ENCODE results near the gene CYFIP1. TPM values are rescaled to one million over a fixed set of nuclear protein-coding genes. Genes with fewer than 3 reads are reported as not detected.

Gene CYFIP1
- total and polyA plus RNA-seq, 9 of the 15 experiments (the other 6 are each of a cell fraction or from before 2014, with no cell fraction given) = 3.8 to 59.8 (median 28.3) TPM

DNA sequence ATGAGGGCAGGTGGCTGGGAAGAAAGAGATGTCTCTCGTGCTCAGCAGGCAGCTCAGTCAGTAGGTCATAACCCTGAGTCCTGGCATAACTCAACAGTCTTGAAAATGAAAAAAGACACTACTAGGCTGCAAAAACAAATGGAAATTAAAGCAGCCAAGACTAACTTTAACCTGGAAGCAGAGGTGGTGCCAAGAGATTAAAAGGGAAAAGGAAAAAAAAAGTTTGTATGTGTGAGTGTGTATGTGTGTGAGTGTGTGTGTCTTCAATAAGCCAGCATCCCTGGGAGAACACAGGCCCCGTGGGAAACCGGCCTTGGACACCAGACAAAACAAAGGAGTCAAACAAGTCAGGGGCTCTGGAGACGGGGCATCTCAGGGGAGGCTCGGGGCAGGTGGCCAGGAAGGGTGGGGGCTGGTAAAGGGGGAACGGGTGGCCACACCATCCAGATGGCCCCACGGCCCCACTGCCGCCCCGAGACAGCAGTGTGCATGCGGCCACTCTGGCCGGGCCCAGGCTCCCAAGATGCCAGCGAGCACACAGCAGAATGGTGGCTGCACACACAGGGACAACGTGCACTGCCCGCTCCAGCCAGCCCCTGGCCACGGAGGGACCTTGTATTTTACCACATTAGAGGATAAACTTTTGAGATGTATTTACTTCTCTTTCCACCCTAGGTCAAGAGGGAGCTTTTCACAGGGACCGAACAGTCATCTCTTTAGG, 23.8 kb downstream of the CYFIP1 start:
- Histone ChIP-seq H3K9me1 (ENCODE audit: control insufficient read depth, insufficient read depth, low read length) (peaks cover 10% of the 10 kb centered on the region), H3K79me2 (ENCODE audit: control insufficient read depth, insufficient read depth, low read length) (peaks cover 10% of the 10 kb centered on the region; the same call in 1 of the 3 replicates), H3K9ac (ENCODE audit: insufficient read depth in 1 of 2, low read depth in 2 of 2, low read length in 2 of 2) (no peak overlapping the region; a peak in 1 of 4 replicates), H3K4me1 (replicated peaks in 1 of 2; ENCODE audit: control insufficient read depth in 2 of 2, insufficient read depth in 2 of 2, low read length in 2 of 2) (peaks cover 0 to 24% of the 10 kb centered on the region in 2 experiments; a peak in 2 of 5 replicates), H3K36me3 (ENCODE audit: control insufficient read depth, insufficient read depth, low read length) (no peaks in the 10 kb centered on the region), H3K27ac (ENCODE audit: extremely low read depth, low read depth, low read length) (no peak overlapping the region), H3K9me3 (replicated peaks; ENCODE audit: control insufficient read depth, insufficient read depth, low read depth, low read length) (no peaks in the 10 kb centered on the region), H3K4me3 (no peak overlapping the region), H4K20me1 (replicated peaks; ENCODE audit: control insufficient read depth, insufficient read depth, low read length) (peaks cover 4% of the 10 kb centered on the region), H3K27me3 (ENCODE audit: control insufficient read depth in 2 of 2, insufficient read depth in 2 of 2, low read length in 2 of 2) (no peaks in the 10 kb centered on the region; a peak in 1 of 5 replicates), H3K4me2 (ENCODE audit: insufficient read depth, low read length) (no peak overlapping the region), H2AFZ (ENCODE audit: low read depth, low read length) (no peak overlapping the region)
- FAIRE-seq (no peak), DNase-seq (ENCODE audit: extremely low read depth in 1 of 4, low spot score in 3 of 4) (no peak), ATAC-seq (no peak; the same call in 2 of the 3 replicates)
- CTCF ChIA-PET (ENCODE audit: low intra/inter-chr PET ratio) = no interaction called here
- POLR2A ChIA-PET = no interaction called here
- TF ChIP-seq ZNF668 (CRISPR knock-in tag; IDR thresholded peaks at IDR 0.05) (no peak), NFE2L1 (tag; IDR thresholded peaks at IDR 0.05; ENCODE audit: borderline replicate concordance, low read depth) (no peak), NBN (IDR thresholded peaks at IDR 0.05; ENCODE audit: low read depth) (no peak), MTA3 (IDR thresholded peaks at IDR 0.05; ENCODE audit: borderline replicate concordance) (no peak), CBX8 (IDR thresholded peaks at IDR 0.05; ENCODE audit: borderline replicate concordance, extremely low read depth, low read depth, low read length, poor library complexity, severe bottlenecking) (no peak)
- TF ChIP-seq, protein P1, sequence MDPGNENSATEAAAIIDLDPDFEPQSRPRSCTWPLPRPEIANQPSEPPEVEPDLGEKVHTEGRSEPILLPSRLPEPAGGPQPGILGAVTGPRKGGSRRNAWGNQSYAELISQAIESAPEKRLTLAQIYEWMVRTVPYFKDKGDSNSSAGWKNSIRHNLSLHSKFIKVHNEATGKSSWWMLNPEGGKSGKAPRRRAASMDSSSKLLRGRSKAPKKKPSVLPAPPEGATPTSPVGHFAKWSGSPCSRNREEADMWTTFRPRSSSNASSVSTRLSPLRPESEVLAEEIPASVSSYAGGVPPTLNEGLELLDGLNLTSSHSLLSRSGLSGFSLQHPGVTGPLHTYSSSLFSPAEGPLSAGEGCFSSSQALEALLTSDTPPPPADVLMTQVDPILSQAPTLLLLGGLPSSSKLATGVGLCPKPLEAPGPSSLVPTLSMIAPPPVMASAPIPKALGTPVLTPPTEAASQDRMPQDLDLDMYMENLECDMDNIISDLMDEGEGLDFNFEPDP (CRISPR knock-in tag; IDR thresholded peaks at IDR 0.05) = no peak
- TF ChIP-seq, protein P2, sequence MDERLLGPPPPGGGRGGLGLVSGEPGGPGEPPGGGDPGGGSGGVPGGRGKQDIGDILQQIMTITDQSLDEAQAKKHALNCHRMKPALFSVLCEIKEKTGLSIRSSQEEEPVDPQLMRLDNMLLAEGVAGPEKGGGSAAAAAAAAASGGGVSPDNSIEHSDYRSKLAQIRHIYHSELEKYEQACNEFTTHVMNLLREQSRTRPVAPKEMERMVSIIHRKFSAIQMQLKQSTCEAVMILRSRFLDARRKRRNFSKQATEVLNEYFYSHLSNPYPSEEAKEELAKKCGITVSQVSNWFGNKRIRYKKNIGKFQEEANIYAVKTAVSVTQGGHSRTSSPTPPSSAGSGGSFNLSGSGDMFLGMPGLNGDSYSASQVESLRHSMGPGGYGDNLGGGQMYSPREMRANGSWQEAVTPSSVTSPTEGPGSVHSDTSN (CRISPR knock-in tag; IDR thresholded peaks at IDR 0.05; ENCODE audit: low read depth) = no peak
- TF ChIP-seq, protein P2 (tag; conservative IDR thresholded peaks at IDR 0.05; ENCODE audit: low read depth) = no peak
- BruUV-seq (replicated peaks) = no TSS peak
- in situ Hi-C loops (cut with MboI) (no loop called here), intact Hi-C loops (cut with micrococcal nuclease) (no loop called here)
- 44% methylated on average over 9 of the region's 16 CpGs for WGBS (ENCODE audit: insufficient coverage, low coverage, missing lambda C conversion rate)

Data from K562 (cell line).